GM19099 (cell line): ENCODE results near the gene MEF2B.

Experiments
- POLR2A ChIP-seq: IDR thresholded peaks from 3 replicates; pipeline ENCODE4 v1.6.1; 2011; ENCODE audit warnings: low read depth; ENCODE audit not compliant: insufficient read length; ENCODE audit errors: extremely low read depth

The MEF2B gene

DNA sequence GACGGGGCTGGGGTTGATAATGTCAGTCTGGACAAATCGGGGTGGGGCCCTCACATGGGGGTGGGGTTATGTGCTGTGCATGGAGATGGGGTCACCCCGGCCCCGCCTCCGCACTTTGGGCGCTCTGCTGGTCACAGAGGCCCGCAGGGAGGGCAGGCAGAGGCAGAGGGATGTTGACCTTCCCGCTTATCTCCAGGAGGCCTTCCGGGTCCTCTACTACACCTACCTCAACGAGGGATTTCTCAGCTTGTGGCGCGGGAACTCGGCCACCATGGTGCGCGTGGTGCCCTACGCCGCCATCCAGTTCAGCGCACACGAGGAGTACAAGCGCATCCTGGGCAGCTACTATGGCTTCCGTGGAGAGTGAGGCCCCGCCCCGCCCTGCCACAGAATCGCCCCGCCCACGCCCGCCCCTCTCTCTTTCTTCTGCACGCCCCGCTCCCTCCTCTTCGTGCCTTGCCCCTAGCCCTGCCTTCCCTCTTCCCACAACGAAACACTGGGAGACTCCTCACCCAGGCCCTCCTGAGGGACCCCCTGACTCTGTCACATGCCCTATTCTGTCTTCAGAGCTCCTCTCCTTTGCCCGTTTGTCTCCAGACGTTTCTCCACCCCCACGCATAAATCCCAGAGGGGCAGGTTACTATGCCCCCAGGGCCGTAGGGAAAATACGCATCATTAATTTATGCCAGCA is 64.6 kb downstream of the MEF2B start:
- no peak for TF ChIP-seq POLR2A

DNA sequence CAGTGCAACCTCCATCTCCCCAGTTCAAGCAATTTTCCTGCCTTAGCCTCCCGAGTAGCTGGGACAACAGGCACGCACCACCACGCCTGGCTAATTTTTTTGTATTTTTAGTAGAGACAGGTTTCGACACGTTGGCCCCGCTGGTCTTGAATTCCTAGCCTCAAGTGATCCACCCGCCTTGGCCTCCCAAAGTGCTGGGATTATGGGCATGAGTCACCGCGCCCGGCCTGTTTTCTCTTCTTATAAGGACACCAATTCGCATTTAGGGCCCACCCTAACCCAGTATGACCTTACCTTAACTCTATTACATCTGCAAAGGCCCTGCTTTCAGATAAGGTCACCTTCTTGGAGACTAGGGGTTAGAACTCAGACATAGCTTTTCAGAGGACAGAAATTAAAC is 66.9 kb downstream of the MEF2B start:
- no peak for TF ChIP-seq POLR2A

DNA sequence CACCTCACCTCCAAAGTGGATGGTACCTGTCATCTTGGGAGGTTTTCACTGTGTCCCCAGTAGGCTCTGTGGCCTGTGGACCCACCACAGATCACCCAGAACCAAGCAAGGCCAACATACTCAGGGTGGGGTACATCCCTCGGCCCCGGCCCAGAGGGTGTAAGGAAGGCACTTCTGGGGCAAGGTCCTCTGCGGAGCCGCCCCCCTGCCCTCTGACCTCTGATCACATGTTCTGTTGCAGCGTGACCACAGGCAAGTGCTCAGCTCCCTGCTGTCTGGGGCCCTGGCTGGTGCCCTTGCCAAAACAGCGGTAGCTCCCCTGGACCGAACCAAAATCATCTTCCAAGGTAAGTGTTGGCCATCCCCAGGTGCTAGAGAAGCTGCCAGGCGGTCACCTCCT is 68.5 kb downstream of the MEF2B start:
- TF ChIP-seq POLR2A = no peak

DNA sequence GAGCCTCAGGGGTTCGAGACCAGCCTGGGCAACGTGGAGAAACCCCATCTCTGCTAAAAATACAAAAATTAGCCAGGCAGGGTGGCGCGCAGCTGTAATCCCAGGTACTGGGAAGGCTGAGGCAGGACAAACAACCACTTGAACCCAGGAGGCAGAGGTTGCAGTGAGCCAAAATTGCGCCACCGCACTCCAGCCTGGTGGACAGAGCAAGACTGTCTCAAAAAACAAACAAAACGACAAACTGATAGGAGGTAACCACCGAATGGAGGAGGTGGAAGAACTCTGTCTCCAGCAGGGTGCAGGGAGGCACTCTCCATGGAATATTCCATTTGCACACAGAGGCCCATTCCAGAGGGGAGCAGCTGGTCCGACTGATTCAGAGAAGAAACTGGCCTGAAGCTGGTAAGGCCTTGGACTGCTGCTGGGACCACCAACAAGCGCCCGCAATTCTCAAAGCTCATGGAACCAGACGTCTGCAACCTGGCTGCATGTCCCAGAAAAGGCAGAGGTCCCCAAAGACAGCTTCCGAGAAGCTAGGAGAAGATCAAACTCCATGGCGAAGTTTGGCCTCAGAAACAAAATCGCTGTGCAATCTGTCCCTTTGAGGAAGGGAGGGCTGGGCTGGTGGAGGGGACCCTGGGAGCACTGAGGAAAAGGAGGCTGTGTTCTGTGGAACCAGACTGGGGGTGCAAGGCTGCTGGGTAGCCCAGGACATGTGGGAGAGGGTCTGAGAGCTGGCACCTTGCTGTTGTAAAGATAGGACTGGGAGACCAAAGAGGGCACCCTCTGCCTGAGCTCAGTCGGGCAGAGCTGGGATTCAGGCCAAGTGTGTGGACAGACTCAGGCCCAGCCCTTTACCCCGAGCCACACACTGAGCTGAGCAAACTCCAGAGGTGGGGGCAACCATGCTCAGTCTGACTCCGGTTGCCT is 71.1 kb downstream of the MEF2B start:
- TF ChIP-seq POLR2A = no peak

DNA sequence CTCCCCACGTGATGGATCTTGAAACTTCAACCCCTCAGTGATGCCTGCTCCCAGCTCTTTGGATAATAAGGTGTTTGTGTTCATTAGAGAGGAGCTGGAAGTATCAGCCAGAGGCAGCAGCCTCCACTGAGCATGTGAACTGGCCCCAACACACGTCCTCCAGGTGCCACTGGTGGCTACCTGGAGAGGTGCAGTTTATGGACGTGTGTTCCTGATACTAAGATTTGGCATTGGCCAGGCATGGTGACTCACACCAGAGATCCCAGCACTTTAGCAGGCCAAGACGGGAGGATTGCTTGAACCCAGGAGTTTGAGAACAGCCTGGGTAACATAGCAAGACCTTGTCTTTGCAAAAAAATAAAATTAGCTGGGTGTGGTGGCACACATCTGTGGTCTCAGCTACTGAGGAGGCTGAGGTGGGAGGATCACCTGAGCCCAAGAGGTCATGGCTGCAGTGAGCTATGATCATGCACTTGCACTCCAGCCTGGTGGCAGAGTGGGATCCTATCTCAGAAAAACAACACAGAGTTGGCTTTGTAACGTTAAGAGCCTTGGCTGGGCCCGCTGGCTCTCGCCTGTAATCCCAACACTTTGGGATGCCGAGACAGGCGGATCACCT is 71.9 kb downstream of the MEF2B start:
- no peak for TF ChIP-seq POLR2A

DNA sequence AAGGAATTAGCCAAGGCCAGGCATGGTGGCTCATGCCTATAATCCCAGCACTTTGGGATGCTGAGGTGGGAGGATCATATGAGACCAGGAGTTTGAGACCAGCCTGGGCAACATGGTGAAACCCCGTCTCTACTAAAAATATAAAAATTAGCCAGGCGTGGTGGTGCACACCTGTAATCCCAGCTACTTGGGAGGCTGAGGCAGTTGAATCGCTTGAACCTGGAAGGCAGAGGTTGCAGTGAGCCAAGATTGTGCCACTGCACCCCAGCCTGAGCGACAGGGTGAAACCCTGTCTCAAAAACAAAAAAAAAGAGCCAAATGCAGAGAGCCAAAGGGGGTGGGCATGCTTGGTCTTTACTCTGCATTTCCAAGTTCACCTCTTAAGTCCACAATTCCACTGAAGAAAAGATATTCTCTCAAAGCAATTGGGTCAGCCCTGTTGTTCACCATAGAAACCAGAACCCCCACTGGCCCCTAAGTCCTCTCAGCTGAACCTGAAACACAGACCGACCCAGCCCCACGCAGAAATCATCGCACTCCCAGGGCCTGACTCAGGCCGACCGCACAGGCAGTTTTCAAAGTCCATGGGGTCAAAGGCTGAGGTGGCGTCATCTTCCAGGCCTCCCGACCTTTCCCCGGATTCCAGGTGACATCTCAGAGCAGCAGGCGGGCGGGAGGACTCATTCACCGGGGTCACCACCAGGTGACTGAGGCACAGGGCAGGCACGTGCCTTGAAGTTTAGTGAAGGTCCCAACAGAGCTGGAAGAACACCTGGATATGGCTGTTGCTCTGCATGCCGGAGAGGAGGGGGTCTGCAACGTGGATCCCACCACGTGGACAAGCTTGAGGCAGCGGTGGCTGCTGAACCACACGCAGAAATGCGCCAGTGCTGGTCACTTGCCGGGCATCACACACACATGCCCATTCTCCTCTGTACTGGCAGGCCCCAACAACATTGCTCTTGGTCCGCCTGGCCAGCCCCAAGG is 73.1 kb downstream of the MEF2B start:
- no peak for TF ChIP-seq POLR2A

DNA sequence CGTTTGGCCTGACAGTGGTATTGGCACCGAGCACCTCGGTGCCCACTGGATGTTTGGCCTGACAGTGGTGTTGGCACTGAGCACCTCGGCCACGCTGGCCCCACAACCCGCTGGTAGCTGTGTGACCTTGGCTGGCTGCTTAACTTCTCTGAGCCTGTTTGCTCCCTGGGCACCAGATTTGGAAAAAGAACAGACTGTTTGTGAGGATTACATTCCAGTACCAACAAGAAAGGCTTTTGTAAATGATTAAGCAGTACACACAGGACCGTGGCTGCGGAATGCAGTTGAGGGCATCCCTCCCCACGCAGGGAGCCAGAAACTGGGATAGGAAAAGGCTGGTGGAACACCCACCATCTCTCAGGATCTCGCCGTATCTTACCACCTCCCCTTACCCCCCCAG is 74.4 kb downstream of the MEF2B start:
- no peak for TF ChIP-seq POLR2A
